NCI-H1417 (cell line): ENCODE results near the gene FGD6.
"Not testable (repeated sequence)": the region's sequence is repeated elsewhere in the genome, so short reads cannot be mapped to it uniquely, and the experiment has no call there.

Experiments
- DNase-seq, 3 experiments: peaks; one replicate each; lab custom pipeline; 2025; lab: John Stamatoyannopoulos, UW

Gene FGD6

DNA sequence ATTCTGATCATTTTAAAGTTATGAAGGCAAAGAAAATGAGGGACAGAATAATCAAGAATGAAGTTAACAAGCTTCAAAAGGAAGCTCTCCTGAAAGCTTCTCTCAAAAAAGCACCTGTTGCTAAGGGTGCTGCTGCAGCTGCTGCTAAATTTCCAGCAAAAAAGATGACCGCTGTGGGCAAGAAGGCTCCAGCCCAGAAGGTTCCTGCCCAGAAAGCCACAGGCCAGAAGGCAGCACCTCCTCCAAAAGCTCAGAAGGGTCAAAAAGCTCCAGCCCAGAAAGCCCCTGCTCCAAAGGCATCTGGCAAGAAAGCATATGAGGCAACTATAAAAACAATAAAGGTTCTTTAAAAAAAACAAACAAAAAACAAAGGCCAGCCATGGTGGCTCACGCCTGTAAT is 91.2 kb downstream of the FGD6 start:
- DNase-seq: no peak

DNA sequence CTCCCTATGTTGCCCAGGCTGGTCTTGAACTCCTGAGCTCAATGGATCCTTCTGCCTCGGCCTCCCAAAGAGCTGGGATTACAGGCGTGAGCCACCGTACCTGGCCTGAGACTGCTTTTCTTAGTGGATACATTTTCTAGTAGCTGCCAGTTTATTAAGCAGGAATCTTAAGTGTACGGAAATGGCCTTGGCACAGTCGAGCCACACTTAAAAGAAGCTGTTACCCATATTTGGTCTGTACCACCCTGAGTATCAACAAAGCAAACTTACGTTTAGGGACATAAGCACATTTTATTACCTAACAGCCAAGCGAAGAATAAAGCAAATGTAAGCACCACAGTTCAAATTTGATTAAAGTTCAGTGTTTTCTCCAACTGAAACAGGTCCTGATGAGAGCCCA is 93.2 kb downstream of the FGD6 start:
- DNase-seq: no peak

DNA sequence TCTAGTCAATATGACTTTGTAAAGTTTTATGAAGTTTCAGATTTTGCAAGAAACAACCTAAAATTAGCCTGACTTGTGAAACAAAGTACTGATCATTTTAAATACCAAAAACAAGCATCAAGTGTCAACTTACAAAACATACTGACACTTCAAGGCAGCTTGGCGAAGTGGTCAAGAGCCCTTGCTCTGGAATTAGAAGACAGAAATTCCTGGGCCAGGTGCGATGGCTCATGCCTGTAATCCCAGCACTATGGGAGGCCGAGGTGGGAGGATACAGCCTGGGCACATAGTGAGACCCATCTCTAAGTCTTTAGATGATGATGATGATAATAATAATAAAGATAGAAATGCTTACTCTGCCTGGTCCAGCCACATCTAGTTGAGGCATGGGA is 98.5 kb downstream of the FGD6 start:
- DNase-seq: no peak

- DNase-seq: no peak
Measured at GRCh38 chr12:95118138-95118787, 99.0 kb downstream of the FGD6 start.

DNA sequence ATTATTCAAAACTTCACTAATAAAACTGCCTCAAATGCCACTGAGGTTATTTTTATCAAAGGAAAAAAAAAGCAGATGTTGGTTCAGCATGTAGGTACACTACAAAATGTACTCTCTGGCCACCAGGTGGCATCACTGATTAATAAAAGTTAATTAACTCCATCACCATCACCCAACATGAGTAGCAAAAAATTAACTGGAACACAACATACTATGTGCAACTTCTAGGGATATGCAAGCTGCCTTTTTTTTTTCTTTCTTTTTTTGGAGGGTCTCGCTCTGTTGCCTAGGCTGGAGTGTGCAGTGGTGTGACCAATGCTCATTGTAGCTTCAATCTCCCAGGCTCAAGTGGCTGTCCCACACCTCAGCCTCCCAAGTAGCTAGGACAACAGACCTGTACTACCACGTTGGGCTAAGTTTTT is 100.1 kb downstream of the FGD6 start:
- peak; percentile 60 to 88 (median 68) for DNase-seq

DNA sequence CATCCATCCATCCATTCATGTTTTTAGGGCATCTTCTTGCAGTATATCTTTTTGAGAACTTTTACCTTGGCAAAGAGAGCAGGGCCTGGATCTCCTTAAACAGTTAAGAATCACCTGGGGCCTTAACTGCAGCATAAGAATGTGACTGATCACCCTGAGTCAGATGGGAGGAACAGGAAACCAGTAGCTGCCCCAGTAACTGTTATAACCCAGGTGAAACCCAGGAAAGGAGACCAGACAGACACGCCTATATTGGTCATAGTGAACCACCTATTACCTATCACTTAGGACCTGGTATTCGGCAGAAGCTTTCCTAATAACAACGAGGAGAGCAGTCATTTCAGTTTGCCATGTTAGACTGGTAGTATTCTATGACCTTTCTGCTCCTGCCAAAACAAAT is 100.5 kb downstream of the FGD6 start:
- DNase-seq: no peak

GRCh38 chr12:95116341-95116740 is 100.9 kb downstream of the FGD6 start:
- no peak for DNase-seq

- no peak for DNase-seq
Measured at GRCh38 chr12:95115641-95116040, 101.6 kb downstream of the FGD6 start.

DNA sequence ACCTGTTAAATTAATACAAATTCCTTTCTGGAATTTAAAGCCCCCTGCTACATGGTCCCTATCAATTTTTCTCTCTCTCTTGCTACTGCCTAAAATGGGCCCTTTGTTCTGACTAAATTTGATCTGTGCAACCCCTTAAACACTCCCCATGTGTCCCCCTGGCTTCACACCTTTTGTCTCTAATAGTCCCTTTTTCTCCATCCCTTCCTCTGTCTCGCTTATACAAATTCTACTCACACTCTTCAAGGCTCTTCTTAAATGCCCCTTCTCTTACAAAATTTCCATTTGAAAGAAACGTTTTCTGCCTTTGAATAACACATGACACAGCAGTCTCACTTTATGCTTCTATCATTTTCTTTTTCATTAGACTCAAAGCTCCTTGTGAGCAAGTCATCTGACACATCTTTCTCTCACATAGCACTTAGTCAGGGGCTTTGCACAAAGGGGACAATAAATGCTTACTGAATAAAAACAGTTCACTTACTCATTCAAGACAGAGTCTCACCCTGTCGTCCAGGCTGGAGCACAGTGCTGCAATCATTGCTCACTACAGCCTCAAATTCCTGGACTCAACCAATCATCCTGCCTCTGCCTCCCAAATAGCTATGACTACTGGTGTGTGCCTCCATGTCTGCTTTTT is 102.4 kb downstream of the FGD6 start:
- no peak for DNase-seq

- no peak for DNase-seq
Measured at GRCh38 chr12:95107362-95107761, 109.9 kb downstream of the FGD6 start.

GRCh38 chr12:95105540-95105939 is 111.7 kb downstream of the FGD6 start:
- DNase-seq: no peak

DNA sequence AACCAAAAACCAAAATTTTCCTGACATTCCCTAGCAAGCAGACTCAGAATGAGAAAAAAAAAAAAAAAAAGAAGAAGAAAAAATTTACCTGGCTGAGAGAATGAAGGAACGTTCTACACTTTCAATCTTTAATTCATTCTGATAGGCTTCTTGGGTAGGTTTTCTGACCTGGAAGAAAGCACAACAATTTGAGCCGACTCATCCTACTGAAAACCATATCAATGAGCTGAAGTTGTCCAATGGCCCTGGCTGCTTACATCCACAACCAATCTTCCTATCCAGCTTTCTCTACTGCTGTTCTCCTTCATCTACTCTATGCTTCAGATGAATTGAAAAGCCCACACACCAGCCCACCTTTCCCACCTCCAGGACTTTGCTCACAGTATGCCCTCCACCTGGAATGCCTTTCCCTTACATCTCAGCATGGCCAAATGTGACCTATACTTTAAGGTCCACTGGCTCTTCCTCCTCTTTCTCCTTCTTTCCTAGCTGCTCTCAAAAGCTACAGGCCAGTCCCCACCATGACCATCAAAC is 112.3 kb downstream of the FGD6 start:
- DNase-seq: no peak

GRCh38 chr12:95102916-95103671 is 114.2 kb downstream of the FGD6 start:
- DNase-seq: peak; percentile 18 to 77 (median 45)

- DNase-seq: not testable (repeated sequence)
Measured at GRCh38 chr12:95101957-95102356, 115.3 kb downstream of the FGD6 start.

DNA sequence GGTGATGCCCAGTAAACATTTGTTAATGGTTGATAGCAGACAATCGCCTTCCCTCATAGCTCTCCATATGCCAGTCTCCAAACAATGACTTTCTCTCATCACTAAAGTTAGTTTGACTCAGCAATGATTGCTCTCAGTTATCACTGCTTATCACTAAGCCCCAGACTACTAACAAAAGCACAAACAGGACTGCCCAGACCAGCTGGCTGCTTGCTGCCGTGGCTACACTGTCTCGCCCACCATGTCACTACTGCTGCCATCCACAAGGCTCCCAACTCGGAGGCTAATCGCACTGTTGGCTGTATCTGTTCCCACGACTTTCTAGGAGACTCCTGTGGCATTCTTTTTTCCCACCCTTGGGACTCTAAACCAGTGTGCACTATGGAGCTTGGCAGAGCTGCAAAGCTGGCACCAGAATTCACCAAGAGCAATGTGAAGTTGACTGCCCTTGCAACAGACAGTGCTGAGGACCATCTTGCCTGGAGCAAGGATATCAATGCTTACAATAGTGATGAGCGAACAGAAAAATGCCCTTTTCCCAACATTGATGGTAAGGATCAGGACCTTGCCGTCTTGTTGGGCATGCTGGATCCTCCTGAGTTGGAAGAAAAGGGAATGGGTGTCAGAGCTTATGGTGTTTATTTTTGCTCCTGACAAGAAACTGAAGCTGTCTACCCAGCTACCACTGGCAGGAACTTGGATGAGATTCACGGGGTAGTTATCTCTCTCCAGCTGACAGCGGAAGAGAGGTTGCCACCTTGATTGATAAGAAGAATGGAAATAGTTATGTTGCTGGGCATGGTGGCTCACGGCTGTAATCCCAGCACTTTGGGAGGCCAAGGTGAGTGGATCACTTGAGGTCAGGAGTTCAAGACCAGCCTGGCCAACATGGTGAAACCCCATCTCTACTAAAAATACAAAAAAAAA is 116.7 kb downstream of the FGD6 start:
- DNase-seq: no peak

GRCh38 chr12:95099270-95099790 is 117.9 kb downstream of the FGD6 start:
- no peak for DNase-seq

DNA sequence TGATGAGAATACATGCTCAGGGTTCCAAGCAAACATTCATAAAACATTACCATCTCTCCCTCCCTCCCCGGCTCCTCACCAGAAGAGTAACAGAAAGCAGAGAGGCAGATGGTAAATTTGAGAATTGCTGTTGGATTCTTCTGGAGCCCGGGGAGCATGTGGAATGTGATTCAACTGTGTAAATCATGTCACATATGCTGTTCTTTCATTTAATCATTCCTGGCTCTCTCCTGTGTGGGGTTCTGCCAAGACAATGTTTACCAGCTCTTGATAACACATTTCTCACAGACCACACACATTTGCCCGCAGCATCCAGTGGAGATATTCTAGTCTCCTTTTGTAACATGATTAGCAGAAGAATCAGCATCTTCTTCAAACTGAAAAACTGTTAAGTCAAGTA is 120.4 kb downstream of the FGD6 start:
- no peak for DNase-seq

DNA sequence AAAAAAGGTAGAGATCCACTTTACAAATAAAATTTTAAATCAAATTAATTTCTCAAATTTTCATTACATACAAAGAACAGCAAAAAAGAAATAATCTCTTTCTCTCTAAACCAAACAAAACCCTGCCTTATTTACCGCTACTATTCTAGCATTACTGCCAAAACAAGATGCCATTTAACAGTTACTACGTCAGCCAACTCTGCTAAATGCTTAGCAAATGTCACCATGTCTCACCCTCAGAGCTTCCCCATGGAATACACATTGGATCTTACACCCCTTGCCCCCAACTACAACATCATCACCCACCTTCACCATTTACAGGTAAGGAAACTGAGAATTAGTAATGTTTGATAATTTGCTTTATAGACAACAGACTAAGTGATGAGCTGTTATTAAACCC is 120.9 kb downstream of the FGD6 start:
- no peak for DNase-seq

DNA sequence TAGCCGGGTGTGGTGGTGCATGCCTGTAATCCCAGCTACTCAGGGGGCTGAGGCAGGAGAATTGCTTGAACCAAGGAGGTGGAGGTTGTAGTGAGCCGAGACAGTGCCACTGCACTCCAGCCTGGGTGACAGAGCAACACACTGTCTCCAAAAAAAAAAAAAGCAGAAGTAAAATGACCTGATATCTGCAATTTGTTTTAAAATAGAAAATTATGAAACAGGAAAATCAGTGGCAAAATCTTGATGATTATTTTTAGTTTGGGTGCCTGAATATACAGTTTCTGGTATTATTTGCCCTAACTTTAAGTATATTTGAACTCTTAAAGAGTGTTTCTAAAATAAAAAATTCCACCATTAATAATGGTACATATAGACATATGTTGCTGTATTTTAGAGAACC is 121.4 kb downstream of the FGD6 start:
- DNase-seq: not testable (repeated sequence)

DNA sequence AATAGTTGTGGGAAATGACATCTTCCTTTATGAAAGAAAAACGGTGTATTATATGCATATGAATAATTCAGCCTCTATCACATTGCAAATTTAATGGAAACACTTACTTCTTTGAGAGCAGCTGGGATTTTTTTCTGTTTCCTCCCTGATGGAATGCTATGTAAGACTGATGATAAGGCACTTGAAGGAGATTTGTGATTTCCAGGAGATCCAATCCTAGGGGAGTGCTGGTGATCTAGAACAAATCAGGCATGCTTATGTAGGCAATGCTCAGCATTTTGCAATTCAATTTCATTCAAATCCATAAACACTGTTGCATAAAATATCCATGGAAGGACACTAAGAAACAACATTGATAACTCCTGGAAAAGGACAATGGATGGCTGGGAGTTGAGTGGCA is 127.8 kb downstream of the FGD6 start:
- no peak for DNase-seq

- DNase-seq: no peak
Measured at GRCh38 chr12:95088379-95088778, 128.9 kb downstream of the FGD6 start.

DNA sequence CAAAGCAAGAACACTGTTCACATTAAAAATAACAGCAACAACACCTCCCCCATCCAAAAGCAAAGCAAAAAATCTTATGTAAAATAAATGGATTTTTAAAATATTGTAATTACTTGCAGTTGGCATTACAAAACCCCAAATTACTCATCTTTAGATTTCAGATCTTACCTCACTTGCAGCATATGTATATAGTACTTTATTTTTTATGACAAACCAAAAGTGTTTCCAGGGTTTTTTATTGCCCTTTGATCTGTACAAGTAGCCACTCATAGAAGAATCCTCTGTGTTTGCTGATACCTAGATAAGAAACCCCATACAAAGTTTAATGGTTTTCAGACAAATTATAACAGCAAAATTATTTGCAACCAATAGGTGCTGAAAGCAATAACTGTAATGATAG is 131.7 kb downstream of the FGD6 start:
- DNase-seq: no peak
